HEK293 (cell line): ENCODE results near the gene LHX4.

ENCODE experiments used
- CTCF ChIA-PET: fragments of 350-600 bp; formaldehyde crosslinking; extraction: SDS; loops from one replicate; lab custom pipeline; 2021; ENCODE audit warnings: antibody characterized with exemption; lab: Yijun Ruan, JAX
- POLR2A ChIA-PET: fragments of 300-600 bp; formaldehyde crosslinking; extraction: SDS; loops from one replicate; lab custom pipeline; 2020; ENCODE audit warnings: antibody characterized with exemption, inconsistent platforms; lab: Yijun Ruan, JAX
- H3K27ac ChIP-seq: fragments of 200-500 bp; sonication (Bioruptor generic); 2 replicates; pipeline ENCODE4 v1.5.1; 2014; ENCODE audit warnings: low read depth, low read length, control low read depth, inconsistent platforms; ENCODE audit errors: extremely low read depth
- H3K36me3 ChIP-seq, 2 experiments: fragments of 200-500 bp in 1 of 2; sonication (Bioruptor generic) in 1 of 2; 1 replicate in 1 of 2; 2 replicates in 1 of 2; pipeline ENCODE4 v1.5.1; 2014 to 2017; ENCODE audit warnings: inconsistent platforms in 2 of 2, low read length in 2 of 2; ENCODE audit not compliant: control insufficient read depth in 2 of 2, insufficient read depth in 1 of 2
- H3K4me1 ChIP-seq: fragments of 200-500 bp; sonication (Bioruptor generic); 2 replicates; pipeline ENCODE4 v1.5.1; 2014; ENCODE audit warnings: mild to moderate bottlenecking, low read length, inconsistent platforms; ENCODE audit not compliant: control insufficient read depth, insufficient read depth
- H3K4me3 ChIP-seq: 2 replicates; pipeline ENCODE4 v1.5.1; 2011; ENCODE audit warnings: low read depth, mild to moderate bottlenecking, control low read depth, low read length, moderate library complexity
- H3K9me3 ChIP-seq: fragments of 200-500 bp; sonication (Bioruptor generic); 2 replicates; pipeline ENCODE4 v1.5.1; 2014; ENCODE audit warnings: low read depth, low read length, inconsistent platforms; ENCODE audit not compliant: control insufficient read depth, insufficient read depth
- GLI4 ChIP-seq: fragments of 450-650 bp; formaldehyde crosslinking; IDR thresholded peaks from 2 replicates; pipeline ENCODE4 v1.5.1; 2016; ENCODE audit warnings: missing biosample characterization, missing genetic modification characterization
- TRIM28 ChIP-seq: IDR thresholded peaks from 2 replicates; pipeline ENCODE4 v1.6.1; 2011; ENCODE audit warnings: low read length, control low read depth, borderline replicate concordance
- YY2 ChIP-seq: fragments of 450-650 bp; formaldehyde crosslinking; IDR thresholded peaks from 2 replicates; pipeline ENCODE4 v1.5.1; 2016; ENCODE audit warnings: missing biosample characterization, missing genetic modification characterization
- ZBTB21 ChIP-seq: fragments of 450-650 bp; formaldehyde crosslinking; IDR thresholded peaks from 2 replicates; pipeline ENCODE4 v1.5.1; 2017; ENCODE audit warnings: missing biosample characterization, missing genetic modification characterization
- ZFP37 ChIP-seq: fragments of 450-650 bp; formaldehyde crosslinking; IDR thresholded peaks from 2 replicates; pipeline ENCODE4 v1.5.1; 2016; ENCODE audit warnings: missing biosample characterization, missing genetic modification characterization
- ZNF24 ChIP-seq: fragments of 450-650 bp; formaldehyde crosslinking; IDR thresholded peaks from 2 replicates; pipeline ENCODE4 v1.5.1; 2016; ENCODE audit warnings: missing biosample characterization, missing genetic modification characterization
- ZNF274 ChIP-seq, 2 experiments: fragments of 200-500 bp in 1 of 2; fragments of 450-650 bp in 1 of 2; sonication (Bioruptor generic) in 1 of 2; formaldehyde crosslinking in 1 of 2; IDR thresholded peaks; 2 replicates each; pipeline versions ENCODE4 v1.5.1 to v1.6.1; 2014 to 2016; ENCODE audit warnings: borderline replicate concordance in 1 of 2, inconsistent platforms in 1 of 2, low read length in 1 of 2, missing biosample characterization in 1 of 2, missing genetic modification characterization in 1 of 2
- ZNF529 ChIP-seq: fragments of 450-650 bp; formaldehyde crosslinking; IDR thresholded peaks from 2 replicates; pipeline ENCODE4 v1.5.1; 2017; ENCODE audit warnings: missing genetic modification characterization, missing biosample characterization; ENCODE audit not compliant: insufficient replicate concordance
- ZNF621 ChIP-seq: fragments of 450-650 bp; formaldehyde crosslinking; IDR thresholded peaks from 2 replicates; pipeline ENCODE4 v1.5.1; 2017; ENCODE audit warnings: missing biosample characterization, missing genetic modification characterization
- ZNF670 ChIP-seq: fragments of 450-650 bp; formaldehyde crosslinking; IDR thresholded peaks from 2 replicates; pipeline ENCODE4 v1.5.1; 2016; ENCODE audit warnings: missing biosample characterization, missing genetic modification characterization, low read depth
- ZNF792 ChIP-seq: fragments of 450-650 bp; formaldehyde crosslinking; IDR thresholded peaks from 2 replicates; pipeline ENCODE4 v1.5.1; 2016; ENCODE audit warnings: missing biosample characterization, missing genetic modification characterization
- TF ChIP-seq, protein P1 (sequence below): fragments of 450-650 bp; formaldehyde crosslinking; IDR thresholded peaks from 2 replicates; pipeline ENCODE4 v1.5.0; 2017; ENCODE audit warnings: missing biosample characterization, missing genetic modification characterization, borderline replicate concordance
- TF ChIP-seq, protein P2 (sequence below): fragments of 450-650 bp; formaldehyde crosslinking; optimal IDR thresholded peaks from 2 replicates; pipeline ENCODE3; 2016; ENCODE audit warnings: missing biosample characterization, mild to moderate bottlenecking, missing genetic modification characterization
- TF ChIP-seq, protein P3 (sequence below): fragments of 450-650 bp; formaldehyde crosslinking; IDR thresholded peaks from 2 replicates; pipeline ENCODE4 v1.5.1; 2017; ENCODE audit warnings: missing biosample characterization, mild to moderate bottlenecking, missing genetic modification characterization, moderate library complexity
- TF ChIP-seq, protein P4 (sequence below): fragments of 450-650 bp; formaldehyde crosslinking; conservative IDR thresholded peaks from 2 replicates; pipeline ENCODE4 v1.5.1; 2016; ENCODE audit warnings: low read depth, missing biosample characterization, missing genetic modification characterization
- TF ChIP-seq, protein P5 (sequence below): fragments of 450-650 bp; formaldehyde crosslinking; IDR thresholded peaks from 2 replicates; pipeline ENCODE4 v1.5.1; 2016; ENCODE audit warnings: missing biosample characterization, missing genetic modification characterization

LHX4 gene

DNA sequence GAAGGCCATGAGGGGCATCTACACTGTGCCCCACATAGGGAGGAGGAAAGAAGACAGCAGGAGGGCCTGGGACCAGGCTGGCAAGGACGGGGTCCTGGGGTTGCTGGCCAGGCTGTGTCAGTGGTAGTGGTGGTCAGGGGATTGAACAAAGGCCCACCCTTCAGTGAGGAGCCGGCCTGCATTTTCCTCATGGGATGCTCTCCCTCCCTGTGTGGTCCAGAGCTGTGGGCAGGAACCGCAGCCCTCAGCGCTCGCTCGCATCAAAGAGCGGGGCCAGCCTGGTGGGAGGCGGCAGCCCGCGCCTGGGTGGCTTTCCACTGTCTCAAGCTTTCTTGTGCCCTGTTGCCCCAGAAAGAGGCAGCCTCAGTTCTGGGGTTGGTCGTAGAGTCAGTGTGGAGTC is 24.8 kb downstream of the LHX4 start:
- Histone ChIP-seq H3K4me1 (no peaks in the 10 kb centered on the region), H3K27ac (no peak overlapping the region), H3K4me3 (no peak overlapping the region), H3K36me3 (no peaks in the 10 kb centered on the region), H3K9me3 (no peaks in the 10 kb centered on the region)
- ChIA-PET POLR2A (no interaction called here), CTCF (interaction anchor here (0.6 to 1.1 kb wide), 3 partner anchors 23 to 95 kb away, joined by 3 read pairs; no protein-coding TSS in a partner anchor)
- TF ChIP-seq ZBTB21 = no peak
- TF ChIP-seq, protein P1, sequence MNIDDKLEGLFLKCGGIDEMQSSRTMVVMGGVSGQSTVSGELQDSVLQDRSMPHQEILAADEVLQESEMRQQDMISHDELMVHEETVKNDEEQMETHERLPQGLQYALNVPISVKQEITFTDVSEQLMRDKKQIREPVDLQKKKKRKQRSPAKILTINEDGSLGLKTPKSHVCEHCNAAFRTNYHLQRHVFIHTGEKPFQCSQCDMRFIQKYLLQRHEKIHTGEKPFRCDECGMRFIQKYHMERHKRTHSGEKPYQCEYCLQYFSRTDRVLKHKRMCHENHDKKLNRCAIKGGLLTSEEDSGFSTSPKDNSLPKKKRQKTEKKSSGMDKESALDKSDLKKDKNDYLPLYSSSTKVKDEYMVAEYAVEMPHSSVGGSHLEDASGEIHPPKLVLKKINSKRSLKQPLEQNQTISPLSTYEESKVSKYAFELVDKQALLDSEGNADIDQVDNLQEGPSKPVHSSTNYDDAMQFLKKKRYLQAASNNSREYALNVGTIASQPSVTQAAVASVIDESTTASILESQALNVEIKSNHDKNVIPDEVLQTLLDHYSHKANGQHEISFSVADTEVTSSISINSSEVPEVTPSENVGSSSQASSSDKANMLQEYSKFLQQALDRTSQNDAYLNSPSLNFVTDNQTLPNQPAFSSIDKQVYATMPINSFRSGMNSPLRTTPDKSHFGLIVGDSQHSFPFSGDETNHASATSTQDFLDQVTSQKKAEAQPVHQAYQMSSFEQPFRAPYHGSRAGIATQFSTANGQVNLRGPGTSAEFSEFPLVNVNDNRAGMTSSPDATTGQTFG (tag by site-specific recombination) = no peak
- TF ChIP-seq, protein P2, sequence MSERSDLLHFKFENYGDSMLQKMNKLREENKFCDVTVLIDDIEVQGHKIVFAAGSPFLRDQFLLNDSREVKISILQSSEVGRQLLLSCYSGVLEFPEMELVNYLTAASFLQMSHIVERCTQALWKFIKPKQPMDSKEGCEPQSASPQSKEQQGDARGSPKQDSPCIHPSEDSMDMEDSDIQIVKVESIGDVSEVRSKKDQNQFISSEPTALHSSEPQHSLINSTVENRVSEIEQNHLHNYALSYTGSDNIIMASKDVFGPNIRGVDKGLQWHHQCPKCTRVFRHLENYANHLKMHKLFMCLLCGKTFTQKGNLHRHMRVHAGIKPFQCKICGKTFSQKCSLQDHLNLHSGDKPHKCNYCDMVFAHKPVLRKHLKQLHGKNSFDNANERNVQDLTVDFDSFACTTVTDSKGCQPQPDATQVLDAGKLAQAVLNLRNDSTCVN (tag by site-specific recombination) = no peak
- no peak for TF ChIP-seq ZNF670 (tag by site-specific recombination)
- no peak for TF ChIP-seq ZNF621
- TF ChIP-seq YY2 = no peak
- no peak for TF ChIP-seq GLI4
- TF ChIP-seq, protein P3, sequence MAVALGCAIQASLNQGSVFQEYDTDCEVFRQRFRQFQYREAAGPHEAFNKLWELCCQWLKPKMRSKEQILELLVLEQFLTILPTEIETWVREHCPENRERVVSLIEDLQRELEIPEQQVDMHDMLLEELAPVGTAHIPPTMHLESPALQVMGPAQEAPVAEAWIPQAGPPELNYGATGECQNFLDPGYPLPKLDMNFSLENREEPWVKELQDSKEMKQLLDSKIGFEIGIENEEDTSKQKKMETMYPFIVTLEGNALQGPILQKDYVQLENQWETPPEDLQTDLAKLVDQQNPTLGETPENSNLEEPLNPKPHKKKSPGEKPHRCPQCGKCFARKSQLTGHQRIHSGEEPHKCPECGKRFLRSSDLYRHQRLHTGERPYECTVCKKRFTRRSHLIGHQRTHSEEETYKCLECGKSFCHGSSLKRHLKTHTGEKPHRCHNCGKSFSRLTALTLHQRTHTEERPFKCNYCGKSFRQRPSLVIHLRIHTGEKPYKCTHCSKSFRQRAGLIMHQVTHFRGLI = no peak
- TF ChIP-seq TRIM28 = no peak
- TF ChIP-seq, protein P4, sequence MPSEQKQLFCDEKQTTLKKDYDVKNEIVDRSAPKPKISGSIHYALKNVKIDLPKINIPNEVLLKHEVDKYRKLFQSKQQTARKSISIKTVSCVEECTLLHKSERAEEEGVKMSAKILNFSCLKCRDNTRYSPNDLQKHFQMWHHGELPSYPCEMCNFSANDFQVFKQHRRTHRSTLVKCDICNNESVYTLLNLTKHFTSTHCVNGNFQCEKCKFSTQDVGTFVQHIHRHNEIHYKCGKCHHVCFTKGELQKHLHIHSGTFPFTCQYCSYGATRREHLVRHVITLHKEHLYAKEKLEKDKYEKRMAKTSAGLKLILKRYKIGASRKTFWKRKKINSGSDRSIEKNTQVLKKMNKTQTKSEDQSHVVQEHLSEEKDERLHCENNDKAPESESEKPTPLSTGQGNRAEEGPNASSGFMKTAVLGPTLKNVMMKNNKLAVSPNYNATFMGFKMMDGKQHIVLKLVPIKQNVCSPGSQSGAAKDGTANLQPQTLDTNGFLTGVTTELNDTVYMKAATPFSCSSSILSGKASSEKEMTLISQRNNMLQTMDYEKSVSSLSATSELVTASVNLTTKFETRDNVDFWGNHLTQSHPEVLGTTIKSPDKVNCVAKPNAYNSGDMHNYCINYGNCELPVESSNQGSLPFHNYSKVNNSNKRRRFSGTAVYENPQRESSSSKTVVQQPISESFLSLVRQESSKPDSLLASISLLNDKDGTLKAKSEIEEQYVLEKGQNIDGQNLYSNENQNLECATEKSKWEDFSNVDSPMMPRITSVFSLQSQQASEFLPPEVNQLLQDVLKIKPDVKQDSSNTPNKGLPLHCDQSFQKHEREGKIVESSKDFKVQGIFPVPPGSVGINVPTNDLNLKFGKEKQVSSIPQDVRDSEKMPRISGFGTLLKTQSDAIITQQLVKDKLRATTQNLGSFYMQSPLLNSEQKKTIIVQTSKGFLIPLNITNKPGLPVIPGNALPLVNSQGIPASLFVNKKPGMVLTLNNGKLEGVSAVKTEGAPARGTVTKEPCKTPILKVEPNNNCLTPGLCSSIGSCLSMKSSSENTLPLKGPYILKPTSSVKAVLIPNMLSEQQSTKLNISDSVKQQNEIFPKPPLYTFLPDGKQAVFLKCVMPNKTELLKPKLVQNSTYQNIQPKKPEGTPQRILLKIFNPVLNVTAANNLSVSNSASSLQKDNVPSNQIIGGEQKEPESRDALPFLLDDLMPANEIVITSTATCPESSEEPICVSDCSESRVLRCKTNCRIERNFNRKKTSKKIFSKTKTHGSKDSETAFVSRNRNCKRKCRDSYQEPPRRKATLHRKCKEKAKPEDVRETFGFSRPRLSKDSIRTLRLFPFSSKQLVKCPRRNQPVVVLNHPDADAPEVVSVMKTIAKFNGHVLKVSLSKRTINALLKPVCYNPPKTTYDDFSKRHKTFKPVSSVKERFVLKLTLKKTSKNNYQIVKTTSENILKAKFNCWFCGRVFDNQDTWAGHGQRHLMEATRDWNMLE = no peak
- TF ChIP-seq ZNF529 (tag by site-specific recombination) = no peak
- TF ChIP-seq, protein P5, sequence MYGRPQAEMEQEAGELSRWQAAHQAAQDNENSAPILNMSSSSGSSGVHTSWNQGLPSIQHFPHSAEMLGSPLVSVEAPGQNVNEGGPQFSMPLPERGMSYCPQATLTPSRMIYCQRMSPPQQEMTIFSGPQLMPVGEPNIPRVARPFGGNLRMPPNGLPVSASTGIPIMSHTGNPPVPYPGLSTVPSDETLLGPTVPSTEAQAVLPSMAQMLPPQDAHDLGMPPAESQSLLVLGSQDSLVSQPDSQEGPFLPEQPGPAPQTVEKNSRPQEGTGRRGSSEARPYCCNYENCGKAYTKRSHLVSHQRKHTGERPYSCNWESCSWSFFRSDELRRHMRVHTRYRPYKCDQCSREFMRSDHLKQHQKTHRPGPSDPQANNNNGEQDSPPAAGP (tag by site-specific recombination) = no peak
- TF ChIP-seq ZNF24 (tag by site-specific recombination) = no peak
- no peak for TF ChIP-seq ZNF274 (IDR thresholded peaks at IDR 0.05; ENCODE audit: low read length)
- TF ChIP-seq ZNF274 (tag by site-specific recombination; IDR thresholded peaks at IDR 0.05; ENCODE audit: borderline replicate concordance) = no peak
- TF ChIP-seq ZFP37 = no peak
- no peak for TF ChIP-seq ZNF792
